HG03196 (cell line): ENCODE data around the gene ADPRHL1.
"Not testable (repeated sequence)": the region's sequence is repeated elsewhere in the genome, so short reads cannot be mapped to it uniquely, and the experiment has no call there.

Source experiments
- ATAC-seq: cut with Tn5 transposase; IDR thresholded peaks from one replicate; pipeline ENCODE4 v1.9.1; 2021; ENCODE audit not compliant: unreplicated experiment

ADPRHL1 gene

GRCh38 chr13:113403255-113404104, 49.8 kb downstream of the ADPRHL1 start:
- ATAC-seq = no peak

- ATAC-seq = no peak
Measured at GRCh38 chr13:113402471-113403254, 50.6 kb downstream of the ADPRHL1 start.

DNA sequence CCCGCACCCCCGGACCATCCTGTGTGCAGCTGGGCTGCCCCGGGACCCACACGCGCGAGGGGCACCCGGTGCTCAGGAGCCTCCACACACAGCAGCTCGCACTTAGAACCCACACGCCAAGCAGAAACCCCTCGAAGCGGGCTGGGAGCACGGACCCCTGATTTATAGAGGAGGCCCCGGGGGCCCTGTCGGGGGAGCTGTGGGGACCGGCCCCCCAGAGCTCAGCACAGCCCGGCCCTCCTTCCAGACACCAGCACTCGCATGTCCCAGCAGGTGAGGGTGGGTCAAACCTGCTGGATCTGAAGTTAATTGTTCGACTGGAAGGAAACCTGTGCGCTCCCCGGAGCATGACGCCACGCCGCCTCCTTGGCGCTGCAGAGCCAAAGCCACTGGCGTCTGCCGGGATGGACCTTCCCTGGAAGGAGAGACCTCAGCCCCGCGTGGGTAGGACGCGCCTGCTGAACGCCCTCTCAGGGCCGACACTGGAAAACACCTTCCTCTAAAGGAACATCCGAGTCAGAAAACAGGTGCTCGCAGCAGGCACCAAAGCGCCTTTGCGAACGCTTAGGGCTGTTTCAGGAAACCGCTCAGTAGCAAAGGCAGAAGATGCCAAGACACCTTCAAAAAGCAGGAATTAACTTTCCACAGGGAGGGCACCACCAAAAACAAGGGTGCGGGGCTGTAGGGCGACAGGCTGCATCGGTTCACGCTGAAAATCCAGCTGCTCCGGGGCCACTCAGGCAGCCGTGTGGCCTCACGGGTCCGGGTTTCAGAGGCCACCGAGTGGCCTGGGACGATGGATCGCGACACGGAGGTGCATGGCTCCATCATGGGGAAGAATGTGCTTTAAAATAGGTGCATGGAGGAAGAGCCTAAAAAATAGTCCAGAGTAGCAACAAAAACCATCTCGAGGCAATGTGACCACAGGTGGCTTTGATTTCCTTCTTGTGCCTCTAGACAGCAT, 51.6 kb downstream of the ADPRHL1 start:
- no peak for ATAC-seq

GRCh38 chr13:113400621-113401451, 52.5 kb downstream of the ADPRHL1 start:
- ATAC-seq = no peak

- no peak for ATAC-seq
Measured at GRCh38 chr13:113399755-113400149, 53.5 kb downstream of the ADPRHL1 start.

DNA sequence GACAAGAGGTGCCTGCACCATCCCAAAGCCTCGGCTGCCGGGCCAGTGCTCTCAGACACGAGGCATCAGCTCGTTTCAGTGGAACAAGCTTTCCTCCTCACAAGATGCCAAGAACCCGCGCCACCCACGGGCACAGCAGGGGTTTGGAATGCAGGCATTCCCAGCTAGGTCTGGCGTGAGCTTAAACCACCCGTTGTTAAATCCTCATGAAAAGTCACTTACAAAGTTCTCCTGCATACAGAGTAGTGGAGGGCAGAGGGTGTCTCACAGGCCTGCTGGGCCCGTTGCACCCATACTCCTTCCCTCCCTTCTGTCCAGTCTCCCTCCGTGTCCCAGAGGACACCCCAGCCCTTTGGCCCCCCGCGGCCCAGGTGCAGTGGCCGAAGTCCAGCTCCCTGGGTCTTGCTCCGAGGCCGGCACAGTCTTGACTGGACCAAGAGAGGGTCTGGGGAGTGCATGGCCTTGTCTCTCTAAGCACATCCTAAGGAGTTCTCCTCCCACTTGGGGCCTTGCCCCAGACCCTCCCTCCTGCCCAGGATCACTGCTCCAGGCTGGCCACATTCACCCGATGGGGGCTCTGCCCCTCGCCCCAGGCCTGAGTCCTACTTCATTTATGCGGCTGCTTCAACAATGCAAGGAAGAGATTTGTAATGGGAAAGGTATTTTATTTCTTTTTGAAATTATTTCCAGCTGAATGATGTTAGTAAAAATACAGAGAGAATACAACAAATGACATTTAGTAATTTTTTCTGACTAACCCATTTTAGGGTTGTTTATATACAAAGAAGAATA, 54.1 kb downstream of the ADPRHL1 start:
- ATAC-seq = no peak

- ATAC-seq = no peak
Measured at GRCh38 chr13:113397608-113398425, 55.5 kb downstream of the ADPRHL1 start.

GRCh38 chr13:113394339-113394640, 59.0 kb downstream of the ADPRHL1 start:
- ATAC-seq = no peak

DNA sequence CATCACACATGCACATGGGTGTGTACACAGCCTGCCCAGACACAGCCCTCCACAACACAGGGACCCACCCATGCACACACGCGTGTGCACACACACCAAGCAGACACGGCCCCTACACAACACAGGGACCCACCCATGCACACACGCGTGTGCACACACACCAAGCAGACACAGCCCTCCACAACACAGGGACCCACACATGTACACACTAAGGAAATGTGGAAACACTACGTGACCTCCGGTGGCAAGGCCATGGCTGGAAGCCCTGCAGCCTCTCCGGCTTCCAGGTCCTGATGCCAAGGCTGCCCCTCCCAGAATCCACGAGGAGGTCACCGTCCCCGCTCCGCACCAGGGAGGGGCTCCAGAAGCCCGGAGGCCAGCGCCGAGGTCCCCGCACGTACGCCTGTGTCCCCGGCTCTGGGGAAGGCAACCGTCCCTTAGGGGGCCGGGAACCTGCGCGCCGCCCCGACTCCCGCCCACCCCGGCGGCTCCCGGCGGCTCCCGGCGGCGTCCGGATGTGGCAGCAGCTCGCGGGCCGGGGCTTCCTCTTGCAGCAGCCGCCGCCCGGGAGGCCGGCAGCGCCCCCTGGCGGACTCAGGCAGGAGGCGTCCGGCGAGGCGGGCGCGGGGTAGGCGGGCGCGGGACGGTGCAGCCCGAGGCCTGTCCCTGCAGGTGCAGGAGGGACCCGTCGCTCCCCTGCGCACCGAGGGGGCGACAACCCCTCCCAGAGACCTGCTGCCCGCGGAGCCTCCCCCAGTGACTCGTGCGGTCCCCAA, 59.5 kb downstream of the ADPRHL1 start:
- ATAC-seq = peak; percentile 97

DNA sequence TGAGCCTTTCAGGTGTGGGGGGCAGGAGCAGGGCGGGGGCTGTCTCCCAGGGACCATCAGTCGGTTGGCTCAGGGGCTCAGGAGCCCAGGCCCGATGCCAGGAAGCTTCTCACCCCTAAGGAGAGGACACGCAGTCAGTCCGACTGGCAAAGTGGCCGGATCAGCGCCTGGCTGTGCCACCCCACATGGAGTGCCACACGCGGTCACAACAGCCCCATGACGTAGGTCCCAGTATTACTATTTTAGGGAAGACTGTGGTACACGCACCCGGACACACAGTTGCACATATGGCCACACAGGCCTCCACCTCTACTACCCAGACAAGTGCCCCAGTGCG, 60.1 kb downstream of the ADPRHL1 start:
- no peak for ATAC-seq

DNA sequence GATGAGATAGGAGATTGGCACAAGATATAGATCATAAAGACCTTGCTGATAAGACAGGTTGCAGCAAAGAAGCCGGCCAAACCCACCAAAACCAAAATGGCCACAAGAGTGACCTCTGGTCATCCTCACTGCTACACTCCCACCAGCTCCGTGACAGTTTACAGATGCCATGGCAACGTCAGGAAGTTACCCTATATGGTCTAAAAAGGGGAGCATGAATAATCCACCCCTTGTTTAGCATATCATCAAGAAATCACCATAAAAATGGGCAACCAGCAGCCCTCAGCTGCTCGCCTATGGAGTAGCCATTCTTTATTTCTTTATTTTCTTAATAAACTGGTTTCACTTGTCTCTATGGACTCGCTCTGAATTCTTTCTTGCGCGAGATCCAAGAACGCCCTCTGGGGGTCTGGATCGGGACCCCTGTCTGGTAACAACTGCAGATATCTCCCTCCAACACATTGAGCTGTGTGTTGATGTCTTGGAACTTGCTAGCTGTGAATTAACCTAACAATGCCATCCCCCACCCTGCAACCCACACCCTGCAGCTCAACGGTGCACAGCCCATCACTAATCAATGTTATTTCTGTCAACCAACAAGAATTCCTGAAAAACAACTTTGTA, 62.3 kb downstream of the ADPRHL1 start:
- no peak for ATAC-seq

DNA sequence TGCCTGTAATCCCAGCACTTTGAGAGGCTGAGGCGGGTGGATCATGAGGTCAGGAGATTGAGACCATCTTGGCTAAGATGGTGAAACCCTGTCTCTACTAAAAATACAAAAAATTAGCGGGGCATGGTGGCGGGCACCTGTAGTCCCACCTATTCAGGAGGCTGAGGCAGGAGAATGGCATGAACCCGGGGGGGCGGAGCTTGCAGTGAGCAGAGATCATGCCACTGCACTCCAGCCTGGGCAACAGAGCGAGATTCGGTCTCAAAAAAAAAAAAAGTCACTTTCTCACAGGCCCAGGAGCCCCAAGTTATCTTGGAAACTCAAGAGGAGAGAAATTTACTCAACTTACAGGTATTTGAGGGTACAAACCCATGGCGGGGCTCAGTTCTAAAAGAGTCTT, 63.7 kb downstream of the ADPRHL1 start:
- ATAC-seq = not testable (repeated sequence)

DNA sequence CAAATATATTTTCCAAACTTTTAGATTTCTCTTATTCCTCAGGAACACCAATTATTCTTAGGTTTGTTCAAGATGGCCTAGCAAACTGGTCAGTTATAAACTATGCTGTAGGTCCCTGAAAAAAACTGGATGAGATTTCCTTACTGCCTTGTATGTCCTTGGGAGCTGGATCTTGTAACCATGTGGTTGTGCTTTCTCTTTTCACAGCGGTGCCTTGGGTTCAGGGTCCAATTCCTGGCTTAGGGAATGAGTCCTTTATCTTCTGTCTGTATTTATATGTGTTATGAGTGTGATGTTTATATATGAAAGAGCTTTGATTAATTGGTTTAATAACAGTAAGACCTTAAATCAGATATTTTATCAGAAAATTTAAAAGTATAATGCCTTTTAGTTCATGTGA, 65.9 kb downstream of the ADPRHL1 start:
- no peak for ATAC-seq

DNA sequence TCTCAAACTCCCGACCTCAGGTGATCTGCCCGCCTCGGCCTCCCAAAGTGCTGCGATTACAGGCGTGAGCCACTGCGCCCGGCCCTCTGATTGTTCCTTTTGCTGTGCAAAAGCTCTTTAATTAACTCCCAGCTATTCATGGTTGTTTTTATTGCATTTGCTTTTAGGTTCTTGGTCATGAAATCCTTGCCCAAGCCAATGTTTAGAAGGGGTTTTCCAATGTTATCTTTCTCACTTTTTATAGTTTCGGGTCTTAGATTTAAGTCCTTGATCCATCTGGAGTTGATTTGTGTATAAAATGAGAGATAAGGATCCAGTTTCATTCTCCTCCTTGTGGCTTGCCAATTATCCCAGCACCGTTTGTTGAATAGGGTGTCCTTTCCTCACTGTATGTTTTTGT, 70.2 kb downstream of the ADPRHL1 start:
- no peak for ATAC-seq

- not testable (repeated sequence) for ATAC-seq
Measured at GRCh38 chr13:113382542-113382941, 70.7 kb downstream of the ADPRHL1 start.

- ATAC-seq = no peak
Measured at GRCh38 chr13:113378825-113379224, 74.5 kb downstream of the ADPRHL1 start.

- ATAC-seq = no peak
Measured at GRCh38 chr13:113374511-113375175, 78.6 kb downstream of the ADPRHL1 start.
